Mononuclear cell (primary cell): ENCODE results near the gene HNRNPF. TPM values are rescaled to one million over a fixed set of nuclear protein-coding genes. Genes with fewer than 3 reads are reported as not detected.
A peak's percentile ranks its signal among the peaks of the same experiment; 100 is the strongest.

Experiments used
- H3K27me3 ChIP-seq: 2 replicates; pipeline ENCODE4 v1.6.0; 2011; ENCODE audit warnings: low read length, control low read depth; ENCODE audit not compliant: insufficient read depth
- H3K4me1 ChIP-seq: 2 replicates; pipeline ENCODE4 v1.5.1; 2011; ENCODE audit warnings: mild to moderate bottlenecking, low read length, control low read depth; ENCODE audit not compliant: insufficient read depth
- H3K4me3 ChIP-seq: 2 replicates; pipeline ENCODE4 v1.5.1; 2011; ENCODE audit warnings: mild to moderate bottlenecking, low read length, moderate library complexity
- H3K9me3 ChIP-seq: 2 replicates; pipeline ENCODE4 v1.5.1; 2011; ENCODE audit warnings: low read depth, mild to moderate bottlenecking, control low read depth, low read length
- total RNA-seq: library from RNA; depleted of rRNA; stranded (reverse); fragments of >200 nt; gene quantifications from one replicate; pipeline ENCODE4 v1.2.3, GENCODE V29; 2012

The HNRNPF gene
- total RNA-seq, 1 donor = 118 TPM

DNA sequence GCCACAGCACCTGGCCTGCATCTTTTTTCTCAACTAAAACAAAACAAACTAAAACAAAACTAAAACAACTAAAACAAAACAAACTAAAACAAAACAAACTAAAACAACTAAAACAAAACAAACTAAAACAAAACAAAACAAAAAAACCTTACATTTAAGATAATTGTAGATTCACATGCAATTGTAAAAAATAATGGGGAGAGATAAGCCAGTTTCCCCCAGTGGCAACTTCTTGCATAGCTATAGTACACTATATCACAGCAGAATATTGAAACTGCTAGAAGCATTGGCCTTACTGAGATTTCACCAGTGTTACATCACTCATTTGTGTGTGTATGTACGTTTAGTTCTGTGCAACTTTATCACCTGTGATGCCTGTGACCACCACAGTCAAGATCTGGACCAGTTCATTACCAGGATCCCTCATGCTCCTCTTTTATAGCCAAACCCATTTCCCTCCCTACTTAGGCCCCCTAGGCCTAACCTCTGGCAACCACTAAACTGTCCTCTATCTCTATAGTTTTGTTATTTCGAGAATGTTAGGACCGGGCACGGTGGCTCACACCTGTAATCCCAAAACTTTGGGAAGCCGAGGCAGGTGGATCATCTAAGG, 28.3 kb downstream of the HNRNPF start:
- no peak overlapping the region for H3K4me3 ChIP-seq
- no peaks in the 10 kb centered on the region for H3K4me1 ChIP-seq
- H3K27me3 ChIP-seq = no peaks in the 10 kb centered on the region
- H3K9me3 ChIP-seq = no peaks in the 10 kb centered on the region

DNA sequence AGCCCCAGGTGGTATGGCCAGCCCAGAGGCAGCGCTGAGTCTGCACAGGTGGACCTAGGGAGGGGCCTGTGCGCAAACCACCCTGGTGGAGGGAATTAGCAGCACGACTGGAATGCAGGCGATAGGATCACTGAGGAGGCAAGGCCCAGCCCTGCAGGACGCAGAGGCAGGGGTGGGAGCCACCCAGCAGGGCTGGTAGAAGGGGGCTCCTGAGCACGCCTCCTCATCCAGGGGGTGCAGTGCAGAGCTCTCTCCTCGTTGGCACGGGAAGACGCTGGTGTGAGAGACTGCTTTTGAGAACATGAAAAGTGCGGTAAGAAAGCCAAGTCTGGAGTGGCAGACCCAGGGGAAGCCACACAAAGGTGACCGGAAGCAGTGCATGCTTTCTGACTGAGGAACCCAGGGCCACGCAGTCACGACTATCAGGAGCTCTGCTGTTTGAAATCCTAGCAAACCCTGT, 31.5 kb downstream of the HNRNPF start:
- Histone ChIP-seq H3K4me3 (no peak overlapping the region), H3K27me3 (no peaks in the 10 kb centered on the region), H3K9me3 (no peaks in the 10 kb centered on the region), H3K4me1 (no peaks in the 10 kb centered on the region)

DNA sequence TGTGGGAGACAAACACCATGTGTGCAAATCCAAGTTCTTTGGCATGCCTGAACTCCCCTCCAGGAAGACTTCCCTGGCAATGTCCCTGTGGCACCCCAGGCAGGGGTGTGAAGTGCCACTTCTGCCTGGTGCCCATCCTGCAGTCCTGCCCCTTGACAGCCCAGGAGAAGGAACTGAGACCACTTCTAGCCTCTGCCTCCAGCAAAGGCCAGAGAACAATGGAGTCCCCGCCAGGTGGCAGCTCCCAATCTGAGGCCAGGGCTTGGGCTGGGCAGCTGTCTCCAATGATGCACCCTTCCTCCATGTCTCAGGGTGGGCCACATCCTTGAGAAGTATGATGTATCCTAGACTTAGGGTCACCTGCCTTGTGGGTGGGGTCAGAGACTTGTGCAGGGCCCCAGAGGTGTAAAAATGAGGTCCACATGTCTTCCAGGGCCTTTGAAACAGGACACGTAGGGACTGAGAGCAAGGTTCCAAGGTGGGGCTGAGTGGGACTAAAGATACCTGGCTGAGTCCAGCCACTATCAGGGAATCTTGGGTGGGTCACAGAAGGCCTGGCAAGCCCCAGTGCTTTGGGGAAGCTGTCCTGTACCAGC, 32.1 kb downstream of the HNRNPF start:
- Histone ChIP-seq H3K4me1 (no peaks in the 10 kb centered on the region), H3K27me3 (no peaks in the 10 kb centered on the region), H3K9me3 (no peaks in the 10 kb centered on the region), H3K4me3 (no peak overlapping the region)

DNA sequence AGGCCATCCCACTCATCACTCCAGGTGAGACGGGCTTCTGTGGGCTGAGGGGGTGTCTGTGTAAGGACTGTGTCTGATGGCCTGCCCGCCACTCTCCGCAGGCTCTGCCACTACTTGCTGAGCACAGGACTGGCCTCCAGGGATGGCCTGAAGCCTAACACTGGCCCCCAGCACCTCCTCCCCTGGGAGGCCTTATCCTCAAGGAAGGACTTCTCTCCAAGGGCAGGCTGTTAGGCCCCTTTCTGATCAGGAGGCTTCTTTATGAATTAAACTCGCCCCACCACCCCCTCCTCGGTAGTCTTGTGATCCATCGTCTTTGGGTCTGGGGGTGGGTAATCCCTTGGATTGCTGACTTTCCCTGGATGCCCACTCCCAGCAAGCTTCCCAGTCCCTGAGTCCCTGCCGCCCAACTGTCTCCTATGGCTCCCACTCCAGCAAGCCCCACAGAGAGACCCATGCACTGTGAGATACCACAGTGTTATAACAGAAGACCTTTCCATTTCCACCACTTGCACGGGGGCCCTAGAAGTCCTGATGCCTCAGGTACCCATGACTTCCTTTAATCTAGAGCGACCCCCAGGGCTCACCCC, 32.8 kb downstream of the HNRNPF start:
- no peak overlapping the region for H3K4me3 ChIP-seq
- no peaks in the 10 kb centered on the region for H3K27me3 ChIP-seq
- H3K9me3 ChIP-seq = no peaks in the 10 kb centered on the region
- no peaks in the 10 kb centered on the region for H3K4me1 ChIP-seq

DNA sequence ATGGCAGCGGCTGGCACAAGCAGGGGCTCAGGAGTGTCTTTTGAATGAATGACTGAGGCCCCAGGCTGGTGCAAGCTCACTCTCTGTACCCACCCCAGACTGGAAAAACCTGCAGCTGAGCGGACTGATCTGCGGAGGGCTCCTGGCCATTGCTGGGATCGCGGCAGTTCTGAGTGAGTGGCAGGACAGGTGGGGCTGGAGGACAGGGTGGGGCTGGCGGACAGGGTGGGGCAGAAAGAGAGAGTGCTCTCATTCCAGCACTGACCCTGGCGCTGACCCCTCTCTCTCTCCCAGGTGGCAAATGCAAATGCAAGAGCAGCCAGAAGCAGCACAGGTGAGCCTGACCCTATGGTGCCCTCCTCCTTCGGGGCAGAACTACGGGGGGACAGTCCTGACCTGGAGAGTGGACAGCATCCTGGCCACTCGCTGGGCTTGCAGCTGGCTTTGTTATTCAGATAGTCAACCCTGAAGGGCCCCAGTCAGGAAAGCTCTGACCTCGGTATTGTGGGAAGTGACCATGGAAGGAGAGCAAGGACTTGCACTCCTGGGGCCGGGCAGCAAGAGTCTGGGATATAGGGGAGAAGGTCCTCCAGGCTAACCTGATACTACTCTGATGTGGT, 33.5 kb downstream of the HNRNPF start:
- no peaks in the 10 kb centered on the region for H3K4me1 ChIP-seq
- no peaks in the 10 kb centered on the region for H3K9me3 ChIP-seq
- no peak overlapping the region for H3K4me3 ChIP-seq
- no peaks in the 10 kb centered on the region for H3K27me3 ChIP-seq

DNA sequence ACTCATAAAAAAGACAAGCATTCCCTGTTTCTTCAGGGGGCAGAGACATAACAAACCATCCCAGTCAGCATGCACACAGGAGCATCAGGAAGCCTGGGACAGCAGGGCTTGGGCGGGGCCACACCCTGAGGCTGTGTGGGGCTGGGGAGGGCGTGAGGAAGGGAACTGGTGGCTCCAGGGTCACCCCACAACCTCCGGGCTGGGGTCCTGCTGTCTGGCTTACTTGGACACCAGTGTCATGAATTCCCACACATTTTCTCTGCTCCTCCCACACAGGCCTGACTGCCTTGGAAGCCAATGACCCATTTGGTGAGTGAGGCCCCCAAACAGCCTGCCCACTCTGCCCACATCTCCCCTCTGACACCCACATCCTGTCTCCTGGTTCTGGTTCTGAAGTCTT, 34.8 kb downstream of the HNRNPF start:
- Histone ChIP-seq H3K4me3 (no peak overlapping the region), H3K4me1 (no peaks in the 10 kb centered on the region), H3K9me3 (no peaks in the 10 kb centered on the region), H3K27me3 (no peaks in the 10 kb centered on the region)

DNA sequence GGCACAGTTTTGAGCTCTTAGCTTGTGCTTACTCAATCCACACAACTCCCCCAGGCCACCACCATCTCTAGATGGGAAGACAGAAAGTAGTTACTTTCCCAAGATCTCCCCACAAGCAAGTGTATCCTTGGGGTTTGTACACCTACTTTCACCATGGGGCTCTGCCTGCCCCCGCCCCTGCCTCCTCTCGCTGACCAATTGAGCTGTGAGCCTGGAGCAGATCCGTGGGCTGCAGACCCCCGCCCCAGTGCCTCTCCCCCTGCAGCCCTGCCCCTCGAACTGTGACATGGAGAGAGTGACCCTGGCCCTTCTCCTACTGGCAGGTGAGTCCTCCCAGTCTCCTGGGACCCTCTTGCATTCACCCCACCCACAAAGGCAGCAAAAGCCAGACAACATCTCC, 35.5 kb downstream of the HNRNPF start:
- Histone ChIP-seq H3K9me3 (no peaks in the 10 kb centered on the region), H3K4me3 (no peak overlapping the region), H3K27me3 (no peaks in the 10 kb centered on the region), H3K4me1 (no peaks in the 10 kb centered on the region)

DNA sequence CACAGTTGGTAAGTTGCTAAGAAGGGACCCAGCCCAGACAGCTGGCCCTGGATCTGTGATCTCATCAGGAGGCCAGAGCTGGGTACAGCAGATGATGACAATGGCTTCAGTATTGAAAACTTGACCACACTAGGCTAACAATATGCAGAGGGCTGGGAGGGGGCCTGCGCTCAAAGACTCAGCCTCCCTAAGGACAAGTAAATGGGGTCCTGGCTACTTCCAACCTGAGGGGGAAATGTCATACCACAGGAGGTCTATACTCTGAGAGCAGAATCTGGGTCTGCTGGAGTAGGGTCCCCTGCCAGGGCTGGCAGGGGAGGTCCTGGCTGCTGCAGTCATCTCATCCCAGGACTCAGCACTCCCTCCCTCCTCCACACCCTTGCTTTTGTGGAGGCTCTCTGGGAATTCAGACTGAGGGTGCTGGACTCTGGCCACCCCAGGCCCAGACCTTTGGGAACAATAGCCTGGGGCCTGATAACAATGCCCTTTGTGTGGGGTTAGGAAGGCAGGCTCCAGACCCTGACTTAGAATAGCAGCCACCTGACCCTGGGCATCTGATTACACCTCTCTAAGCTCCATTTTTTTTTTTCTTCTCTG, 36.1 kb downstream of the HNRNPF start:
- no peak overlapping the region for H3K4me3 ChIP-seq
- H3K9me3 ChIP-seq = no peaks in the 10 kb centered on the region
- H3K4me1 ChIP-seq = no peaks in the 10 kb centered on the region
- no peaks in the 10 kb centered on the region for H3K27me3 ChIP-seq

DNA sequence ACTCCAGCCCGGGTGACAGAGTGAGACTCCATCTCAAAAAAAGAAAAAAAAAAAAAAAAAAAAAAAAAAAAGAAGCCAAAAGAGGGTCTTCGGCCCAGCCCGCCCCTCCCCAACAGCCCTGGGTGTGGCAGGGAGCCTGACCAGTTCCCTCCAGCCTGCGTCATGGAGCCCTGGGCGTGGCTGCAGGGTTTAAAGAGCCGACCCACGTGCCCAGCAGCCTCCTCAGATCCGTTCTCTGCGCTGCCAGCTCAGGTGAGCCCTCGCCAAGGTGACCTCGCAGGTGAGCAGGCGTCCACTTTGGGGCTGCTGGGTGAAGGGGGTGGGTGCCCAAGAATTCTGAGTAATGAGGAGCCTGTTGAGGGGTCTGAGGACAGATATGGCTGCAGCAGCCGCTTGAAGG, 37.6 kb downstream of the HNRNPF start, which contains the start of gene FXYD4:
TSS of gene FXYD4 (plus strand) at position 219 of the 400 bp plus-strand sequence. CDS start 2,111 bp downstream, outside the sequence.
- H3K4me3 ChIP-seq = no peak within 1 kb of the TSS
- no peaks in the 10 kb centered on the region for H3K9me3 ChIP-seq

DNA sequence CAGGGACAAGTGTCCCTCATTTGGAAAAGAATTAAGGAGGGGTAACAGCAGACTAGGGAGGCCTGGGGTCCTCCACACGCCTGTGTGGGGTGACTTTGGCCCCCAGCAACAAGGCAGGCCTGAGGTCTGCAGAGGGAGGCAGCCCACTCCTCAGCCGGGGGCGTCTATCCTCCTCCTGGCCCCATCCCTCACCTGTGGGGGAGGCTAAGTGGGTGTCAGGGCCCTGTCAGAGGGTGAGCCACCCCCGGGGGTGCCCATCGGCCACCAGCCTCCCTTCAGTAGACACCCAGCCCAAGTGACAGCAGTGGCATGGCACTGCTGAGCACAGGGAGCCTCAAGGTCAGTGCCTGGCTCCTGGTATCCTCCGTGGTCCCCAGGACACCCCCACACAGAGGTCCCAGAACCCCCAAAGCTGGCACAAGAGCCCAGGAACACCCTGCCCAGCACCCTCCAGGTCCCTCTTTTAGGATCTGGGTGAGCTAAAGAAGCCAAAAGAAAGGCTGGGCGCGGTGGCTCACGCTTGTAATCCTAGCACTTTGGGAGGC, 38.2 kb downstream of the HNRNPF start:
- Histone ChIP-seq H3K27me3 (no peaks in the 10 kb centered on the region), H3K4me3 (no peak overlapping the region), H3K9me3 (no peaks in the 10 kb centered on the region), H3K4me1 (peaks cover 5% of the 10 kb centered on the region)

More for the DNA sequence above, 37.6 kb downstream of the HNRNPF start, which contains the start of gene FXYD4:
- peaks cover 1% of the 10 kb centered on the region for H3K4me1 ChIP-seq
- H3K27me3 ChIP-seq = no peaks in the 10 kb centered on the region

DNA sequence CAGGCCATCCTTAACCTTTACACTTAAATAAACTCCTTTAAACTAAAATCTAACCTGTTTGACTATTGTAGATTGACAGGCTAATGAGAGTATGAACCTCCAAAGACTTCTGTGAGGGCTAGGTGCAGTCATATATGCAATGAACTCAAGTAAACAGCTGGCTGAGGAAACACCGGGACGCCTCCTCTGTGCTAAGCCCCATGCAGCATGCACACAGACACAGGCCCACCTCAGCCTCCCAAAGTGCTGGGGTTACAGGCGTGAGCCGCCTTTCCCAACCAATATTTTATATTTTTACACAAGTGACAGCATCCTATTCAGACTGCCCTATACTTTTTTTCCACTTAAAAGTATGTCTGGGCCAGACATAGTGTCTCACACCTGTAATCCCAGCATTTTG, 39.1 kb downstream of the HNRNPF start:
- Histone ChIP-seq H3K4me1 (peaks cover 5% of the 10 kb centered on the region), H3K27me3 (no peaks in the 10 kb centered on the region), H3K4me3 (no peak overlapping the region), H3K9me3 (no peaks in the 10 kb centered on the region)

DNA sequence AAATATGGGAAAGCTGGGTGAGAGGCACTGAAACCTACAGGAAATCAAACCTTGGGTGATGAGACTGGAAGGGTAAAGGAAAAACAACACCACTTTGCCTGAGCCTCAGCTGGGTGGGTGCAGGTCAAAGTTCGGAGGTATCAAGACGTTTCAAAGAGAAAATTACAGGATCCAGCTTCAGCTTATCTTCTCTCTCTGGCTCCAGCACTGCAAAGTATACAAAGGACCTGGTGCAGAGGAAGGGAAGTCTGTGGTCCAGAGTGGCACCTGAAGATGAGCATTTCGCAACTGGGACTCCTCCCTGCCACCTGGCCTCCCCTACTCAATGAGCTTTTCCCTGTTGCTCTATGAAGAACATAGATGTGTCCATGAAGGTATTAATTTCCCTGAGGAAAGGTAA, 44.0 kb downstream of the HNRNPF start:
- Histone ChIP-seq H3K9me3 (no peaks in the 10 kb centered on the region), H3K27me3 (no peaks in the 10 kb centered on the region), H3K4me1 (peaks cover 19% of the 10 kb centered on the region), H3K4me3 (no peak overlapping the region)

DNA sequence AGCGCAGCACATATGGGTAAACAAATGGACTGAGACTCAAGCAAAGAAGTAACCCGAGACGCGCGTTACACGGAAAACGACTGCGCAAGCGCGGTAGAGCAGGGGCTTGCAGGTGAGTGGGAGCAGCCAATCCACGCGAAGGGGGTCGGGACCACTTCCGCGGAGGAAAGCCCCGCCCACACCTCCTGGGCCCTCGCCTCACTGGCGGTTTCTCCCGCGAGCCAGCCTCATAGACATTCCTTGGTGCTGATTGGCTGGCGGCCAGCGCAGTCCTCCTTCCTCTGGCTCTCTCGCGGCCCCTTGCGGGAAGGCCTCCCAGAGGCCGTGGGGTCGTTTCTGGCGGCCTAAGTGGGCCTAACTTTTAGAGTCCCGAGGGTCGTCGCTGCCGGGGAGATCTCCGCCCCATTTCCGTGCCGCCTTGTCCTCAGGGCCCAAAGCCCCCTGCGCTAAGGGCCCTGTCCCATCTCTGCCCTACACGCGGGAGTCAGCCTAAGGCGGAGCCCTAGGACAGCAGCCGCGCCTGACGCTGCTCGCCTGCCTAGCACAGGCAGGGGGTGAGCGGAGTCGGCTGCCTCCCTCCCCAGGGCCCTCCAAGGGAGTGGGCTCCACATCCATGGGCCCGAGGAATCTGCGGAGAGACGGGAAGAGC, 46.7 kb downstream of the HNRNPF start:
- peak overlapping the region; percentile 75 for H3K4me3 ChIP-seq
- H3K4me1 ChIP-seq = peaks cover 19% of the 10 kb centered on the region
- no peaks in the 10 kb centered on the region for H3K9me3 ChIP-seq
- H3K27me3 ChIP-seq = no peaks in the 10 kb centered on the region

DNA sequence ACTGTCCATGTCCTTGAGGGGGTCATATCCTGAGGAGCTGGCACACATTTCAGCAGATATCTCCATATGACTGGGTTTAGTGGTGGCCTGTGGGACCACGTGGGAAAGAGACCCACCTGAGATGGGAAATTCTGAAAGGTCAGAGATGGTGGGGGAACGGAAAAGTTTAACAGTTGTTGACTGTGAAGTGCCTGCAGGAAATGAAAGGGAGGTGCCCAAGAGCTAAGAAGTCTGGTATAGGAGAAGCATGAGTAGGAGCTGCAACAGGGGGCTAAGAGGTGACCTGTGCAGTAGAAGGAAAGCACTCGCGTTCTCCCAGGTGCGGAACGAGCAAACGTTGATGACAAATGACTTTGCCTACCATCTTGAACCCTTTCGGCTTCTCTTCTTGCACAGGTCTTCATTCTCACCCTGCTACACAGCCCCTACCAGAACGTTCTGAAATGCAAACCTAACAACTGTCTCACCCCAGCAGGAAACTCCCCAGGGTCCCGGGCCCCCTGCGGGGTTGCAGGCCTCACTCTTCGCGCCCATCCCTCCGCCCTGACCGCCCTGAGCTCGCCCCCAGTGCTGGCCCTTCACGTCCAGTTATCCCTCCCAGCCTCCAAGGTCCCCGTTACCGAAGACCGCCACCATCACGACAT, 47.3 kb downstream of the HNRNPF start:
- Histone ChIP-seq H3K4me1 (peaks cover 19% of the 10 kb centered on the region), H3K9me3 (no peaks in the 10 kb centered on the region), H3K4me3 (peak overlapping the region; percentile 75), H3K27me3 (no peaks in the 10 kb centered on the region)
